Hepatocyte (in vitro differentiated cells): Measurements from ENCODE around the gene CFAP65.

Source experiments
- EZH2 ChIP-seq: fragments of 200-600 bp; sonication (generic); IDR thresholded peaks from 2 replicates; pipeline ENCODE4 v1.6.1; 2016; ENCODE audit warnings: antibody characterized with exemption, mild to moderate bottlenecking, borderline replicate concordance
- EZH2phosphoT487 ChIP-seq: fragments of 200-600 bp; sonication (generic); IDR thresholded peaks from one replicate; pipeline ENCODE4 v1.6.1; 2018; ENCODE audit warnings: antibody characterized with exemption, mild to moderate bottlenecking, low read depth, moderate library complexity; ENCODE audit not compliant: unreplicated experiment, severe bottlenecking
- TF ChIP-seq, protein P1 (sequence below): fragments of 200-600 bp; sonication (generic); IDR thresholded peaks from 2 replicates; pipeline ENCODE4 v1.5.1; 2016; ENCODE audit warnings: antibody characterized with exemption, mild to moderate bottlenecking; ENCODE audit not compliant: poor library complexity

DNA sequence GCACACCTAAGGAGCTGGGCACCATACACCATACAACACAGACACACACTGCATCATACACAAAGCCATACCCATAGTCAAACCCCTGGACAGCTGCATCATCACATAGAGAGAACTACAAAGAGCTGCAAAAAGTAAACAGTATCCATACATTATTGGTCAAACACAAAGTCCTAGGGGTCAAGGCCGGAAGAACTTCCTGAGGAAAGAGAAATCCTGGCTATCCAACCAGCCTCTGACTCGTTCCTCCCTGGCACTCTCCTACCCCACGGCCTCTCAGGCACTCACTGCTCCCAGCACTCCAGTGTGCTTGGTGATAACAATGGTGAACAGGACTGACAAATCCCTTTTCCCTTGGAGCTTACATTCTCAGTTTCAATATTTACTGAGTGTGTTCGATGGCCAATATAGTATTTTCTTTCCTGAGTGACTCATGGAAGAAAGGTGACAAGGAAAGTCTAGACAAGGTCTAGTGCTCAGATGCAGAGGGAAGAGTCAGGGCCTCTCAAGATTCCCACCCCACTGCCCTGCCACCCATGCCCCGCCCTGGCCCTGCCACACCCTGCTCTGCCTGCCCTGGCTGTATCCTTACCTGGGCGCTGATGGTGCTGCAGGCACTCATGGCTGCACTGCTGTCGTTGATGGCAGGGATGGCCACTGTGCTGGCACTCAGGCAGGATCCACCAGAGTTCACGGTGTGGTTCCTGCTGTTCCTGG, 3.4 kb downstream of the CFAP65 start:
- TF ChIP-seq, protein P1, sequence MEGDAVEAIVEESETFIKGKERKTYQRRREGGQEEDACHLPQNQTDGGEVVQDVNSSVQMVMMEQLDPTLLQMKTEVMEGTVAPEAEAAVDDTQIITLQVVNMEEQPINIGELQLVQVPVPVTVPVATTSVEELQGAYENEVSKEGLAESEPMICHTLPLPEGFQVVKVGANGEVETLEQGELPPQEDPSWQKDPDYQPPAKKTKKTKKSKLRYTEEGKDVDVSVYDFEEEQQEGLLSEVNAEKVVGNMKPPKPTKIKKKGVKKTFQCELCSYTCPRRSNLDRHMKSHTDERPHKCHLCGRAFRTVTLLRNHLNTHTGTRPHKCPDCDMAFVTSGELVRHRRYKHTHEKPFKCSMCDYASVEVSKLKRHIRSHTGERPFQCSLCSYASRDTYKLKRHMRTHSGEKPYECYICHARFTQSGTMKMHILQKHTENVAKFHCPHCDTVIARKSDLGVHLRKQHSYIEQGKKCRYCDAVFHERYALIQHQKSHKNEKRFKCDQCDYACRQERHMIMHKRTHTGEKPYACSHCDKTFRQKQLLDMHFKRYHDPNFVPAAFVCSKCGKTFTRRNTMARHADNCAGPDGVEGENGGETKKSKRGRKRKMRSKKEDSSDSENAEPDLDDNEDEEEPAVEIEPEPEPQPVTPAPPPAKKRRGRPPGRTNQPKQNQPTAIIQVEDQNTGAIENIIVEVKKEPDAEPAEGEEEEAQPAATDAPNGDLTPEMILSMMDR = no peak
- TF ChIP-seq EZH2 (no peak), EZH2phosphoT487 (no peak)
